ENCODE data around the gene SLC43A3. TPM values are rescaled to one million over a fixed set of nuclear protein-coding genes. Genes with fewer than 3 reads are reported as not detected.

SLC43A3 gene
- total and polyA plus RNA-seq, 9 of the 15 experiments (the other 6 are each of a cell fraction or from before 2014, with no cell fraction given), result 63.7 to 281 (median 139) TPM

- TF ChIP-seq VEZF1 (CRISPR knock-in tag; IDR thresholded peaks at IDR 0.05), result peak; percentile 94
- TF ChIP-seq ATF7 (IDR thresholded peaks at IDR 0.05), result peak; percentile 70; the same call in 1 of the 2 replicates
- peak; percentile 48; the same call in 1 of the 2 replicates for TF ChIP-seq POLR2G (IDR thresholded peaks at IDR 0.05; ENCODE audit: low read depth, low read length)
- 0 out of 4 replicates have a peak, but pooled peaks have one; percentile 34 to 49 for TF ChIP-seq MAZ (CRISPR knock-in tag; conservative IDR thresholded peaks at IDR 0.05 in 1 of 2, IDR thresholded peaks at IDR 0.05 in 1 of 2)
- no peak for TF ChIP-seq JUND (IDR thresholded peaks at IDR 0.05; ENCODE audit: borderline replicate concordance, low read depth, low read length)
- no peak for TF ChIP-seq JUND (tag; IDR thresholded peaks at IDR 0.05; ENCODE audit: borderline replicate concordance, low read depth, low read length)
- peak; percentile 24; the same call in 1 of the 2 replicates for TF ChIP-seq L3MBTL2 (IDR thresholded peaks at IDR 0.05)
- peak; percentile 79 for TF ChIP-seq ZNF740 (CRISPR knock-in tag; IDR thresholded peaks at IDR 0.05)
- no peak for TF ChIP-seq ZNF740 (tag; IDR thresholded peaks at IDR 0.05)
- TF ChIP-seq USF1 (CRISPR knock-in tag; IDR thresholded peaks at IDR 0.05), result 0 out of 2 replicates have a peak, but pooled peaks have one; percentile 41
- peak in 1 of 2 experiments; percentile 36; a peak in 1 of 4 replicates for TF ChIP-seq RCOR1 (IDR thresholded peaks at IDR 0.05; ENCODE audit: borderline replicate concordance in 1 of 2, low read depth in 2 of 2, low read length in 2 of 2)
- 0 out of 4 replicates have a peak, but pooled peaks of 1 of the 2 experiments have one; percentile 5 for TF ChIP-seq SIN3A (IDR thresholded peaks at IDR 0.05; ENCODE audit: borderline replicate concordance in 2 of 2, control insufficient read depth in 1 of 2, low read depth in 2 of 2, low read length in 2 of 2)
- TF ChIP-seq E2F6 (IDR thresholded peaks at IDR 0.05; ENCODE audit: borderline replicate concordance in 1 of 2, extremely low read depth in 1 of 2, insufficient read depth in 1 of 2, insufficient read length in 1 of 2, low read depth in 1 of 2, low read length in 1 of 2, poor library complexity in 1 of 2, severe bottlenecking in 1 of 2), result peak; percentile 21 to 55
- no peak for TF ChIP-seq NCOA4 (IDR thresholded peaks at IDR 0.05; ENCODE audit: partially characterized antibody)
- no peak for TF ChIP-seq ZNF165 (CRISPR knock-in tag; IDR thresholded peaks at IDR 0.05; ENCODE audit: borderline replicate concordance)
- TF ChIP-seq RBFOX2 (IDR thresholded peaks at IDR 0.05; ENCODE audit: low read depth, low read length), result peak; percentile 54; the same call in 1 of the 2 replicates
- peak; percentile 15; the same call in 1 of the 2 replicates for TF ChIP-seq PHF8 (IDR thresholded peaks at IDR 0.05; ENCODE audit: borderline replicate concordance, low read length)
- TF ChIP-seq THRA (IDR thresholded peaks at IDR 0.05), result no peak
These were observed 33.3 kb upstream of the SLC43A3 start, which contains the start of gene RTN4RL2 (continued) for GRCh38 chr11:57460022-57460757.

Data from K562 (cell line).